ENCODE data around the gene SETD5.
A peak's percentile ranks its signal among the peaks of the same experiment; 100 is the strongest.

SETD5 gene

GRCh38 chr3:9401986-9402385, 4.6 kb downstream of the SETD5 start:
- Histone ChIP-seq H3K9me3 (ENCODE audit: control insufficient read depth, low read length) (no peaks in the 10 kb centered on the region), H3K36me3 (ENCODE audit: control insufficient read depth, insufficient read depth, low read length) (no peaks in the 10 kb centered on the region), H3K27ac (ENCODE audit: low read depth, low read length, severe bottlenecking) (peak overlapping the region; percentile 91), H3K4me3 (ENCODE audit: extremely low read depth, insufficient read depth, low read length, poor library complexity, severe bottlenecking) (peak overlapping the region; percentile 23), H3K4me1 (ENCODE audit: control insufficient read depth, insufficient read depth, low read length, poor library complexity, severe bottlenecking) (peaks cover 20% of the 10 kb centered on the region)
- no CpG with 5 or more reads among the region's 4 CpGs for WGBS, 2 experiments (ENCODE audit: insufficient coverage in 2 of 2)

GRCh38 chr3:9402410-9403228, 5.2 kb downstream of the SETD5 start:
- peak overlapping the region; percentile 23 for H3K4me3 ChIP-seq (ENCODE audit: extremely low read depth, insufficient read depth, low read length, poor library complexity, severe bottlenecking)
- H3K27ac ChIP-seq (ENCODE audit: low read depth, low read length, severe bottlenecking), result peak overlapping the region; percentile 91
- H3K9me3 ChIP-seq (ENCODE audit: control insufficient read depth, low read length), result no peaks in the 10 kb centered on the region
- no peaks in the 10 kb centered on the region for H3K36me3 ChIP-seq (ENCODE audit: control insufficient read depth, insufficient read depth, low read length)
- H3K4me1 ChIP-seq (ENCODE audit: control insufficient read depth, insufficient read depth, low read length, poor library complexity, severe bottlenecking), result peaks cover 20% of the 10 kb centered on the region
- 0 to 15% methylated on average over 2 of the region's 3 CpGs for WGBS, 2 experiments (ENCODE audit: insufficient coverage in 2 of 2)

GRCh38 chr3:9403463-9403862, 6.0 kb downstream of the SETD5 start:
- Histone ChIP-seq H3K4me3 (ENCODE audit: extremely low read depth, insufficient read depth, low read length, poor library complexity, severe bottlenecking) (peak overlapping the region; percentile 6), H3K36me3 (ENCODE audit: control insufficient read depth, insufficient read depth, low read length) (no peaks in the 10 kb centered on the region), H3K27ac (ENCODE audit: low read depth, low read length, severe bottlenecking) (no peak overlapping the region), H3K4me1 (ENCODE audit: control insufficient read depth, insufficient read depth, low read length, poor library complexity, severe bottlenecking) (peaks cover 20% of the 10 kb centered on the region), H3K9me3 (ENCODE audit: control insufficient read depth, low read length) (no peaks in the 10 kb centered on the region)
- WGBS, 2 experiments (ENCODE audit: insufficient coverage in 2 of 2), result no CpG with 5 or more reads among the region's 2 CpGs

- H3K4me3 ChIP-seq (ENCODE audit: extremely low read depth, insufficient read depth, low read length, poor library complexity, severe bottlenecking), result no peak overlapping the region
- H3K4me1 ChIP-seq (ENCODE audit: control insufficient read depth, insufficient read depth, low read length, poor library complexity, severe bottlenecking), result peaks cover 20% of the 10 kb centered on the region
These were observed 7.3 kb downstream of the SETD5 start for GRCh38 chr3:9404680-9405079.

GRCh38 chr3:9405756-9406155, 8.3 kb downstream of the SETD5 start:
- Histone ChIP-seq H3K4me1 (ENCODE audit: control insufficient read depth, insufficient read depth, low read length, poor library complexity, severe bottlenecking) (peaks cover 20% of the 10 kb centered on the region), H3K9me3 (ENCODE audit: control insufficient read depth, low read length) (no peaks in the 10 kb centered on the region), H3K4me3 (ENCODE audit: extremely low read depth, insufficient read depth, low read length, poor library complexity, severe bottlenecking) (no peak overlapping the region), H3K27ac (ENCODE audit: low read depth, low read length, severe bottlenecking) (no peak overlapping the region), H3K36me3 (ENCODE audit: control insufficient read depth, insufficient read depth, low read length) (peaks cover 9% of the 10 kb centered on the region)
- WGBS, 2 experiments (ENCODE audit: insufficient coverage in 2 of 2), result 100% methylated on average over 1 of the region's 3 CpGs; no CpG with 5 or more reads in 1 of the 2 experiments

More at GRCh38 chr3:9404680-9405079, 7.3 kb downstream of the SETD5 start:
- Histone ChIP-seq H3K9me3 (ENCODE audit: control insufficient read depth, low read length) (no peaks in the 10 kb centered on the region), H3K27ac (ENCODE audit: low read depth, low read length, severe bottlenecking) (no peak overlapping the region), H3K36me3 (ENCODE audit: control insufficient read depth, insufficient read depth, low read length) (peaks cover 3% of the 10 kb centered on the region)
- no CpG with 5 or more reads among the region's 1 CpG for WGBS, 2 experiments (ENCODE audit: insufficient coverage in 2 of 2)

GRCh38 chr3:9406856-9407626, 9.6 kb downstream of the SETD5 start:
- 90 to 100% methylated on average over 6 of the region's 7 CpGs for WGBS, 2 experiments (ENCODE audit: insufficient coverage in 2 of 2)
- Histone ChIP-seq H3K4me1 (ENCODE audit: control insufficient read depth, insufficient read depth, low read length, poor library complexity, severe bottlenecking) (peaks cover 20% of the 10 kb centered on the region), H3K9me3 (ENCODE audit: control insufficient read depth, low read length) (no peaks in the 10 kb centered on the region), H3K27ac (ENCODE audit: low read depth, low read length, severe bottlenecking) (no peak overlapping the region), H3K36me3 (ENCODE audit: control insufficient read depth, insufficient read depth, low read length) (peaks cover 9% of the 10 kb centered on the region), H3K4me3 (ENCODE audit: extremely low read depth, insufficient read depth, low read length, poor library complexity, severe bottlenecking) (no peak overlapping the region)

GRCh38 chr3:9408061-9408460, 10.6 kb downstream of the SETD5 start:
- Histone ChIP-seq H3K4me1 (ENCODE audit: control insufficient read depth, insufficient read depth, low read length, poor library complexity, severe bottlenecking) (peaks cover 14% of the 10 kb centered on the region), H3K36me3 (ENCODE audit: control insufficient read depth, insufficient read depth, low read length) (peaks cover 15% of the 10 kb centered on the region), H3K9me3 (ENCODE audit: control insufficient read depth, low read length) (no peaks in the 10 kb centered on the region), H3K4me3 (ENCODE audit: extremely low read depth, insufficient read depth, low read length, poor library complexity, severe bottlenecking) (no peak overlapping the region), H3K27ac (ENCODE audit: low read depth, low read length, severe bottlenecking) (no peak overlapping the region)
- WGBS, 2 experiments (ENCODE audit: insufficient coverage in 2 of 2), result 98 to 100% methylated on average over 2 to 4 of the region's 6 CpGs

GRCh38 chr3:9408546-9408945, 11.1 kb downstream of the SETD5 start:
- WGBS, 2 experiments (ENCODE audit: insufficient coverage in 2 of 2), result no CpG with 5 or more reads among the region's 1 CpG
- H3K4me3 ChIP-seq (ENCODE audit: extremely low read depth, insufficient read depth, low read length, poor library complexity, severe bottlenecking), result no peak overlapping the region
- H3K27ac ChIP-seq (ENCODE audit: low read depth, low read length, severe bottlenecking), result no peak overlapping the region
- no peaks in the 10 kb centered on the region for H3K9me3 ChIP-seq (ENCODE audit: control insufficient read depth, low read length)
- H3K36me3 ChIP-seq (ENCODE audit: control insufficient read depth, insufficient read depth, low read length), result peaks cover 20% of the 10 kb centered on the region
- H3K4me1 ChIP-seq (ENCODE audit: control insufficient read depth, insufficient read depth, low read length, poor library complexity, severe bottlenecking), result peaks cover 9% of the 10 kb centered on the region

- H3K4me1 ChIP-seq (ENCODE audit: control insufficient read depth, insufficient read depth, low read length, poor library complexity, severe bottlenecking), result no peaks in the 10 kb centered on the region
- peaks cover 24% of the 10 kb centered on the region for H3K36me3 ChIP-seq (ENCODE audit: control insufficient read depth, insufficient read depth, low read length)
- no peaks in the 10 kb centered on the region for H3K9me3 ChIP-seq (ENCODE audit: control insufficient read depth, low read length)
- no peak overlapping the region for H3K27ac ChIP-seq (ENCODE audit: low read depth, low read length, severe bottlenecking)
- 93% methylated on average over 3 of the region's 6 CpGs; no CpG with 5 or more reads in 1 of the 2 experiments for WGBS, 2 experiments (ENCODE audit: insufficient coverage in 2 of 2)
- H3K4me3 ChIP-seq (ENCODE audit: extremely low read depth, insufficient read depth, low read length, poor library complexity, severe bottlenecking), result no peak overlapping the region
These were observed 12.8 kb downstream of the SETD5 start for GRCh38 chr3:9409981-9410854.

- Histone ChIP-seq H3K36me3 (ENCODE audit: control insufficient read depth, insufficient read depth, low read length) (peaks cover 34% of the 10 kb centered on the region), H3K4me3 (ENCODE audit: extremely low read depth, insufficient read depth, low read length, poor library complexity, severe bottlenecking) (no peak overlapping the region), H3K4me1 (ENCODE audit: control insufficient read depth, insufficient read depth, low read length, poor library complexity, severe bottlenecking) (peaks cover 4% of the 10 kb centered on the region), H3K27ac (ENCODE audit: low read depth, low read length, severe bottlenecking) (no peak overlapping the region), H3K9me3 (ENCODE audit: control insufficient read depth, low read length) (no peaks in the 10 kb centered on the region)
- WGBS, 2 experiments (ENCODE audit: insufficient coverage in 2 of 2), result no CpG with 5 or more reads among the region's 1 CpG
These were observed 13.9 kb downstream of the SETD5 start for GRCh38 chr3:9411302-9411701.

All from mesodermal cell (in vitro differentiated cells).